ENCODE measurements around the gene EDC4. TPM values are rescaled to one million over a fixed set of nuclear protein-coding genes. Genes with fewer than 3 reads are reported as not detected.

Gene EDC4
- total and polyA plus RNA-seq, 2 of the 8 experiments (the other 6 are each of a cell fraction or from before 2014, with no cell fraction given), result 58.5 to 72.7 TPM

DNA sequence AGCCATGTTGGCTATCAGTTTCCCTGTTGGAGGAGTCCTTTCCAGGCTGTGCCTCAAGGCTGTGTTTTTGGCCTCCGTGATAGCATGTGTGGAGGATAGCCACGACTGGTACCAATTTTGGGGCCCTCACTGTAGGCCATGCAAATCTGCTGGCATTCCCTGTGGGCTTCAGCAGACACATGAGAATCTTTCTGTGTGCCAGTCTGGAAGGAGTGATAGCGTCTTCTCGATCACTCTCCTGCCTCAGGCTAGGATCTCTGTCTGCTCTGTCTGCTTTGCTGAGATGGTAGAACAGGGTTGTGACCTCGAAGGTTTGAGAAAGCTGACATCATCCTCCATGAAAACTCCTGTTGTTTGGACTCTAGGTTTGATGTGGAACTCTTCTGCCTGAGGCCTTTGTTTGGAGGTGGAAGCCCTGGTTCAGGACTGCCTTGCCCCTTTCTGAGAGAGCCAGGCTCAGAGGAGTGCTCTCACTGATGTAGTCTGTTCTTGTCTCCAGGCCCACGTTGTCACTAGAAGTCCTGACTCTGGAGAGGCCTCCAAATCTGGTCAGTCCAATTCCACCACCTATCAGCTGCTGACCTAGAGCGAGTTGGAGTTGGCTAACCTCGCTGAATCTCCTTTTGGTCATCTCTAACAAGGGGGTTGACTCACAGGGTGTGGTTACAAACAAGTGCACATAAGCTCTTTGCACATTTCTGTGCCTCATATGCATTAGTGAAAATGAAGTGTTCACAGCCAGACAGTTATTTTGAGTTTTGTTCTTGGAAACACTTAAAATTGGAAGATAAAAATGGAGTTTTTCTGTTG lies 12.1 kb upstream of the EDC4 start:
- Histone ChIP-seq H3K9me3 (ENCODE audit: insufficient read depth in 2 of 2, low read depth in 1 of 2, low read length in 1 of 2) (no peaks in the 10 kb centered on the region), H3K4me2 (ENCODE audit: insufficient read depth in 1 of 2, low read depth in 2 of 2, low read length in 2 of 2) (no peak overlapping the region), H2AFZ (ENCODE audit: low read length) (no peak overlapping the region), H3K4me3 (ENCODE audit: extremely low read depth in 1 of 4, insufficient read depth in 2 of 4, low read depth in 3 of 4, low read length in 4 of 4) (no peak overlapping the region), H2BK12ac (ENCODE audit: low read depth, low read length) (peak overlapping the region; percentile 23; the same call in 1 of the 2 replicates), H3K56ac (replicated peaks; ENCODE audit: insufficient read length, low read depth, low read length) (no peak overlapping the region), H3K4me1 (replicated peaks in 1 of 4; ENCODE audit: control insufficient read depth in 3 of 4, insufficient read depth in 4 of 4, low read length in 3 of 4) (peaks cover 8 to 19% (median 12%) of the 10 kb centered on the region in 4 experiments), H4K20me1 (replicated peaks in 1 of 2; ENCODE audit: control insufficient read depth in 1 of 2, insufficient read depth in 2 of 2, low read length in 2 of 2) (peaks cover 32 to 54% of the 10 kb centered on the region in 2 experiments), H3K4ac (replicated peaks; ENCODE audit: insufficient read length, low read depth, low read length) (no peak overlapping the region), H2BK20ac (ENCODE audit: low read length) (no peak overlapping the region), H2BK120ac (replicated peaks; ENCODE audit: low read depth, low read length) (no peak overlapping the region), H3K23me2 (ENCODE audit: low read depth, low read length) (no peaks in the 10 kb centered on the region), H3K14ac (ENCODE audit: insufficient read length) (no peak overlapping the region), H4K91ac (replicated peaks; ENCODE audit: insufficient read length, low read length) (no peak overlapping the region), H3K27me3 (replicated peaks in 1 of 4; ENCODE audit: control insufficient read depth in 3 of 4, extremely low read depth in 1 of 4, insufficient read depth in 3 of 4, low read length in 3 of 4) (no peaks in the 10 kb centered on the region), H2BK15ac (ENCODE audit: low read length) (no peak overlapping the region), H3K36me3 (ENCODE audit: control insufficient read depth in 2 of 4, insufficient read depth in 4 of 4, low read length in 3 of 4) (peaks cover 0 to 19% (median 6%) of the 10 kb centered on the region in 4 experiments; a peak in 5 of 8 replicates), H3K18ac (ENCODE audit: extremely low read depth, low read length) (no peak overlapping the region), H4K8ac (ENCODE audit: extremely low read depth, insufficient read depth, low read length) (no peak overlapping the region), H3K79me1 (ENCODE audit: low read depth, low read length) (peaks cover 49% of the 10 kb centered on the region), H2BK5ac (ENCODE audit: low read depth, low read length) (no peak overlapping the region), H3K9ac (replicated peaks in 1 of 4; ENCODE audit: extremely low read depth in 1 of 4, low read depth in 3 of 4, low read length in 3 of 4) (no peak overlapping the region), H3K79me2 (ENCODE audit: control insufficient read depth in 1 of 2, insufficient read depth in 2 of 2, low read length in 2 of 2) (peaks cover 23 to 80% of the 10 kb centered on the region in 2 experiments), H3K27ac (ENCODE audit: low read depth, low read length) (no peak overlapping the region), H3K23ac (ENCODE audit: insufficient read length) (no peak overlapping the region), H2AK5ac (ENCODE audit: low read depth, low read length) (no peak overlapping the region), H4K5ac (ENCODE audit: insufficient read length, low read depth, low read length) (no peak overlapping the region)
- ChIA-PET CTCF (ENCODE audit: partially characterized antibody) (interaction anchor here (0.9 to 12.2 kb wide), 7 partner anchors 13 to 339 kb away, joined by 3 to 123 read pairs (median 7); partner anchors contain the start of genes CENPT and NUTF2), POLR2A (ENCODE audit: partially characterized antibody) (interaction anchor here (0.7 to 7.0 kb wide), 6 partner anchors 9 to 22 kb away, joined by 3 to 100 read pairs (median 6); partner anchors contain the start of genes CENPT, EDC4 and NUTF2)
- no peak for DNase-seq (ENCODE audit: low read depth in 1 of 2, low spot score in 2 of 2)
- WGBS, 2 experiments (ENCODE audit: extremely low coverage in 1 of 2, insufficient coverage in 1 of 2, insufficient read length in 1 of 2, insufficient replicate concordance in 2 of 2, low coverage in 1 of 2, low lambda C conversion rate in 2 of 2, missing lambda C conversion rate in 1 of 2), result 90% methylated on average over 8 of the region's 8 CpGs; no CpG with 5 or more reads in 1 of the 2 experiments
- no peak for FAIRE-seq
- TF ChIP-seq BACH1 (IDR thresholded peaks at IDR 0.05; ENCODE audit: low read length), result no peak
- TF ChIP-seq HDAC2 (IDR thresholded peaks at IDR 0.05; ENCODE audit: borderline replicate concordance in 1 of 2, low read depth in 2 of 2, low read length in 2 of 2), result no peak
- TF ChIP-seq, protein P1, sequence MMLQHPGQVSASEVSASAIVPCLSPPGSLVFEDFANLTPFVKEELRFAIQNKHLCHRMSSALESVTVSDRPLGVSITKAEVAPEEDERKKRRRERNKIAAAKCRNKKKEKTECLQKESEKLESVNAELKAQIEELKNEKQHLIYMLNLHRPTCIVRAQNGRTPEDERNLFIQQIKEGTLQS (IDR thresholded peaks at IDR 0.05; ENCODE audit: insufficient read depth, low read depth, low read length), result no peak
- no peak for TF ChIP-seq TAF1 (IDR thresholded peaks at IDR 0.05; ENCODE audit: low read depth, low read length)
- TF ChIP-seq RXRA (IDR thresholded peaks at IDR 0.05; ENCODE audit: insufficient read depth, low read depth, low read length), result no peak
- no peak for TF ChIP-seq E2F6 (IDR thresholded peaks at IDR 0.05)
- TF ChIP-seq SP2 (IDR thresholded peaks at IDR 0.05; ENCODE audit: low read length), result no peak
- no peak for TF ChIP-seq KDM1A (IDR thresholded peaks at IDR 0.05; ENCODE audit: borderline replicate concordance, low read length)
- TF ChIP-seq KDM5A (IDR thresholded peaks at IDR 0.05; ENCODE audit: low read length), result no peak
- TF ChIP-seq SUZ12 (IDR thresholded peaks at IDR 0.05; ENCODE audit: low read length), result no peak

Measured in H1 (cell line).